GM19395 (cell line): Measurements from ENCODE around the gene PIK3R5.
A peak's percentile ranks its signal among the peaks of the same experiment; 100 is the strongest.

ENCODE experiments used
- ATAC-seq: cut with Tn5 transposase; IDR thresholded peaks from one replicate; pipeline ENCODE4 v1.9.1; 2021; ENCODE audit warnings: mild to moderate bottlenecking, moderate library complexity; ENCODE audit not compliant: unreplicated experiment

PIK3R5 gene, protein sequence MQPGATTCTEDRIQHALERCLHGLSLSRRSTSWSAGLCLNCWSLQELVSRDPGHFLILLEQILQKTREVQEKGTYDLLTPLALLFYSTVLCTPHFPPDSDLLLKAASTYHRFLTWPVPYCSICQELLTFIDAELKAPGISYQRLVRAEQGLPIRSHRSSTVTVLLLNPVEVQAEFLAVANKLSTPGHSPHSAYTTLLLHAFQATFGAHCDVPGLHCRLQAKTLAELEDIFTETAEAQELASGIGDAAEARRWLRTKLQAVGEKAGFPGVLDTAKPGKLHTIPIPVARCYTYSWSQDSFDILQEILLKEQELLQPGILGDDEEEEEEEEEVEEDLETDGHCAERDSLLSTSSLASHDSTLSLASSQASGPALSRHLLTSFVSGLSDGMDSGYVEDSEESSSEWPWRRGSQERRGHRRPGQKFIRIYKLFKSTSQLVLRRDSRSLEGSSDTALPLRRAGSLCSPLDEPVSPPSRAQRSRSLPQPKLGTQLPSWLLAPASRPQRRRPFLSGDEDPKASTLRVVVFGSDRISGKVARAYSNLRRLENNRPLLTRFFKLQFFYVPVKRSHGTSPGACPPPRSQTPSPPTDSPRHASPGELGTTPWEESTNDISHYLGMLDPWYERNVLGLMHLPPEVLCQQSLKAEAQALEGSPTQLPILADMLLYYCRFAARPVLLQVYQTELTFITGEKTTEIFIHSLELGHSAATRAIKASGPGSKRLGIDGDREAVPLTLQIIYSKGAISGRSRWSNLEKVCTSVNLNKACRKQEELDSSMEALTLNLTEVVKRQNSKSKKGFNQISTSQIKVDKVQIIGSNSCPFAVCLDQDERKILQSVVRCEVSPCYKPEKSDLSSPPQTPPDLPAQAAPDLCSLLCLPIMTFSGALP

DNA sequence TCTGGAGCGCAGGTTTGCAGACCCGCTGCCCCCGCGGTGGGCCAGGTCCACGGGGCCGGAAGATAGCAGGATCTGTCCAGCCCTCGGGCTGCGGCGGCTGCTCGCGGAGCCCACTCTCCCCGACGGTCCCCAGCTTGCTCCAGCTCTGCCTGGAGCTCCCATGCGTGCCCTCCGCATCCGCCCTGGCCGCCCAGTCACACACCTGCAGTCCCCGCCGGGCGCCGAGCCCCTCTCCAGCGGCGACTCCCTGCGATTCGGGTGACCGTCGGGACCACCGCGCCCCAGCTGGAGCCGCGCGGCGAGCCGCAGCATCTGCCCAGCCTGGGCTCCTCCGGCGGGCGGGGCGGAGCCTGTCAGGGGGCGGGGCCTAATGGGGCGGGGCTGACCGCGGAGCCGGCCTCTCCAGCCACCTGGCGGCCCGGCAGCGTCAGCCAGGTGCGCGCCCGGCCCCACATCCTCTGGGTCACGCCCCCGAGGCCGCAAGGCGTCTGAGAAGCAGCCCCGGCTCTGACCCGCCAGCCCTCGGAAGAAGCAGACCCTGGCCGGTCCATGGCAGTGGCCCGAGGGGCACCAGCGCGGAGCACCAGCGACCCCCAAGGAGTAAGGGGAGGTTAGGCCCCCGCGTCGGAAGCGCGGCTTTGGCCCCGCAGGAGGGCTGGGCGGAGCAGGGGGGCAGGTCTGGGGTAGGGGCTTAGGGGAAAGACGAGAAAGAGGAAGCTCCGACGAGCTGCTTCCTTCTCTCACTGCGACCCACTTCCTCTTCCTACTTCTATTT is at the start of gene PIK3R5:
Gene PIK3R5 (minus strand): TSS at position 314 of the 775 bp plus-strand sequence. CDS start 54,213 bp downstream, outside the sequence.
- ATAC-seq, result peak; percentile 64

DNA sequence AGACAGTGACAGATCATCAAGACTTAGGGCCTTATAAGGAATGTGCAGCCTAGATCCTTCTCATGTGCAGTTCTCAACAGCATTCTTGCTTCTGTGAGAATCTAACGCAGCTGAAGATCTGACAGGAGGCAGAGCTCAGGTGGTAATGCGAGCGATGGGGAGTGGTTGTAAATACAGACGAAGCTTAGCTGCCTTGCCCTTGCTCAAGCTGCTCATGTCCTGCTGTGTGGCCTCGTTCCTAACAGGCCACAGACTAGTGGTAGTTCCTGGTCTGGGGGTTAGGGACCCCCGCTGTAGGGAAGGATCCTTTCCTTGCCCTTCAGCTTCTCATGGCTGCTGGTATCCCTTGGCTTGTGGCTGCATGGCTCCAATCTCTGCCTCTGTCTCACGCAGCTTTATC is 45.5 kb upstream of the PIK3R5 start:
- ATAC-seq, result no peak

DNA sequence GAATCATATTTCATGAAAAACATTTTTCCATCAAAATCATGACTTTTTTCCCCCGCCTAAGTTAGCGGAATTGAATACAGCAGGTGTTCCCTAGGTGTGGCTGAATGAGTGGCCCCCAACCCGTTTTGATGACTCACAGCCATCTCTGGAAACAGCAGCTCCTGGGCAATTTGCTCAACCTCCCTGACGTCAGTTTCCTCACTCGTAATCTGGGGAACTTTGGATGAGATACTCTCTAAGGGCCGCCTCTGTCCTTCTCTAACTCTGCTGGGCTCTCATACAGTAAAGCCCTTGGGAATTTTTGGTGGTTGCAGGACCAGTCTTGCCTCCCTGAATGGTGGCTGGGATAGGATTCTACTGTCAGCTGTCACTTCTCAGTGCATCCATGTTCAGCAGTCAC is 44.2 kb upstream of the PIK3R5 start:
- no peak for ATAC-seq

DNA sequence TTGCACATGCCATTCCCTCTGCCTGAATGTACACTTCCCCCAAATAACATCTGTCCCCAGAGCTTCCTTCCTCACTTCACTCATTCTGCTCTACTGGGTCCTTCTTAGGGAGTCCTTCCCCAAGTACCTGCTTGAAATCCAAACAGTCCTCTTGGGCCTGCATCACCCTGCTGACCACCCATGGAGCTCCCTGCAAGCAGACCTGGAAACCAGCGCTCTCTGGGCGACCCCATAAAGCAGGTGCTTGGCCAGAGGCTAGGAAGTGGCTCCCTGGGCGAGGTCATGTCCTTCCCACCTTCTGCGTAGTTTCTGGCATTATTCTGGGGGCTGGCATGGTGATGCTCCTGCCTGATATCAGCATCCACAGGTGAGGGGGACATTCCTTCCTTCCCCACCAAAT is 43.6 kb upstream of the PIK3R5 start:
- ATAC-seq, result no peak

DNA sequence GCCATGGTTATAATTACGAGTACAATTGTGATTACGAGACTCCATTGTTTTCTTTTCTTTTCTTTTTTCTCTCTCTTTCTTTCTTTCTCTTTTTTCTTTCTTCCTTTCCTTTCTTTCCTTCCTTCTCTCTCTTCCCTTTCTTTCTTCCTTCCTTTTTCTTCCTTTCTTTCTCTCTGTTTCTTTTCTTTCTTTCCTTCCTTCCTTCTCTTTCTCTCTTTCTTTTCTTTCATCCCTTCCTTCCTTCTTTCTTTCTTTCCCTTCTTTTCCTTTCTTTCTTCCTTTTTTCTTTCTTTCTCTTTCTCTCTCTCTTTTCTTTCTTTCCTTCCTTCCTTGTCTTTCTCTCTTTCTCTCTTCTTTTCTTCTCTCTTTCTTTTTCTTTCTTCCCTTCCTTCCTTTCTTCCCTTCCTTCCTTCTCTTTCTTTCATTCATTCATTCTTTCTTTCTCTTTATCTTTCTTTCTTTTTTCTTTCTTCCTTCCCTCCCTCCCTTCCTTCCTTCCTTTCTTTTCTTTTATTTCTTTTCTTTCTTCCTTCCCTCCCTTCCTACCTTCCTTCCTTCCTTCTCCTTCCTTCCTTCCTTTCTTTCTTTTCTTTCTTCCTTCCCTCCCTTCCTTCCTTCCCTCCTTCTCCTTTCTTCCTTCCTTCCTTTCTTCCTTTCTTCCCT is 41.7 kb upstream of the PIK3R5 start:
- no peak for ATAC-seq

DNA sequence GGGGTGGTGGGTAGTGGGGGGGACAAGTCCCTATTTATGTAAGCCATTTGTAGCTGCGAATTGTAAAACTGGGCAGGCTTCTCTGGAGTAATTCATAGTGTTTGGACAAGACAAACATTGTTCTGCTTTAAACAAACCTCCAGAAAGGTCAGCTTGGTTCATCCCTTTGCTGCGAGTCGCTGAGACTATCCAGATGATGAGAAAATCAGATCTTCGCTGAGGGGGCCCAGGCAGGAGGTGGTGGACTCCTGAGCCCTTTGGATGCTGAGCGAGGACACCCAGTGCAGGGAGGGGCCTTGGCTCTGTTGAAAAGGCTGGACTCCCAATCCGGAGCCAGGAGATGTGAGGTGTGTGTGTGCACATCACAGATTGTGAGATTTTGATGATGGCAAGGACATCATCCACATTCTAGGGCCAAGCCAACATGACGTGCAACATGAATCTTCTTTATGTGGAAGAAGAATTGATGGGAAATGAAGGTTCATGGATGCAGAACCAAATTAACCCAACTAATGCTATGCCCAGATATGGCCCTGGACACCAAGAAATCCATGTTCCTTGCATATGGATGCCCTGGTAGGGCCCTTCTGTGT is 40.8 kb upstream of the PIK3R5 start:
- no peak for ATAC-seq

DNA sequence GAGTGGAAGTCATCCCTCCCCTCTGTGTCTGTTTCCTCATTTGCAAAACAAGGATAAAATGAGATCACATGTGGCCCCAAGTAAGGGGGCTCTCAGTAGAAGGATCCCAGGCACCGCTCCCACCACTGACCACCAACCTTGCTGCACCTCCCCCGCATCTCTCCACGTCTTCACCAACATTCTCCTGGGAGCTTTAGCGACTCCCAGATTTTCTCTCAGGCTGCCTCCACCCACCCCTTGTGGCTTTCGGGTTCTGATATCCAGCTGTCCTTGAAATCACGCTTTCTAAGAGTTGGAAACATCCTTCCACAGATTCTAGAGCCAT is 39.4 kb upstream of the PIK3R5 start:
- no peak for ATAC-seq

DNA sequence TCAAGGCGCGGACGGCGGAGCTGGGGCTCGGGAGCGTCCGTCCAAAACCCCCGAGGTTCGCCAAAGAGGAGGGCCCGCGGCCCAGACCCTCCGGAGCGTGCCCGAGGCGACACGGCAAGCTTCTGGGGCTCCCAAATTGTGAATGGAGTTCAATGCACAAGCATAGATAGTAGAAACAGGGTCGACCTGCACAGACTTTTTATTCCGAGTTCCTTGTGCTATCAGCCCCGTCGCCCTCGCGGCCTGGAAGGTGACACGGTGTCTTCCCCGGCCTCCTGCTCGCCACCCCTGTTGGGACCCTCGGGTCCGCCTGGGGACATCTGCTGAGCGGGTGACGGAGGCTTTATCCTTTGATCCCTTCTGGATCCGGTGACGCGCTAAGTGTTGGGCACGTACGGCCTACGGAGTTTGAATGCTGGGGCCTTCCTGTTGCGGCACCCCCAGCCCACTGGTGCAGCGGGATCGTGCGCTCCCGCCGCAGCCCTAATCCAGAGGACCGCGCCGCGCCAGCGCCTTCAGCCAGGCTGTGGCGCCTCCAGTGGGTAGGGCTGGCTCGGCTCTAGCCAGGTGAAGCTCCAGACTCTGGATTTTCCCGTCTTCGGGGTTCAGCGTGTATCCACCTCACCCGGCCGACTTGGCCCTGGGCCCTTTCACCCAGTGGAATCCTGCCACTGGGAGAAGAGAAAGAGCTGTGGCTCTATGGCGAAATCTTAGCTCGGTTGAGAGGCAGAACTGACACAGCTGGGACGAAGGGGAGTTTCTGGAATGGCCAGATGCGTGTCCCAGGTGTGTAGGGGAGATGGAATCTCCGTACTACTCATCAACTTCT is 38.8 kb upstream of the PIK3R5 start:
- ATAC-seq, result no peak

DNA sequence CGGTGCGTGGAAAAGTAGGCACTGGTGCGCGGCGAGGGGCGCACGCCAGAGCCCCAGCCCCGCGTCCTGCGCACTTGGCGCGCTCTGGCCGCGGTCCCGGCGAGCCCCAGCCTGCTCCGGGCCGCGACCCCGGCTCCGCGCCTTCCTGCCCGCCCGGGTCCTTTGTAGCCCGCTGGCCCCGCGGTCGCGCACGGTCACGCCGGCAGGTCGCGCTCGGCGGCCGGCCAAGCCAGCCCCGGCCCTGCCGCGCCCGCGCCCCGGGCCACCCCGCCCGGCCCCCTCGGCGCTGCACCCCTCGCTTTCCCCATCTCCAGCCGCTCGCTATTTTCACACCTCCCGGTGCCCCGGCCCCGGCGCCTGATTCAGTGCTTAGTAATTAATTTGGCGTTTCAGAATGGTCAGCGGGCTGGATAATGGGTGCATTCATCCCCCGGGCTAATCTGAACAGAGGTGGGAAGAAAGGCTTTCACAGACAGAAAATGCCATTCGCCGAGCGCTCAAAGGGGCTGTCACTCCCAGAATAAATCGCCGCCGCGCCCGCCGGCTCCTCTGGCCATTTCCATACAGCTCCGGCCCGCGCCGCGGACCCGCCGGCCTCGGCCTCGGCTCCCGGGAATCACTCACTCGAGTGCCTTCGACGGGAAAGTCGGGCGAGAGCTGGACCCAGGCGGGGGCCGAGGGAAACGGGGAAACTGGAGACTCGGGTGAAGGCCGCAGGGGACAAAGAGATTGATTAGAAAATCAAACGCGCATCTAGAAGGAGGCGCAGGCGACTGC is 38.0 kb upstream of the PIK3R5 start:
- no peak for ATAC-seq

DNA sequence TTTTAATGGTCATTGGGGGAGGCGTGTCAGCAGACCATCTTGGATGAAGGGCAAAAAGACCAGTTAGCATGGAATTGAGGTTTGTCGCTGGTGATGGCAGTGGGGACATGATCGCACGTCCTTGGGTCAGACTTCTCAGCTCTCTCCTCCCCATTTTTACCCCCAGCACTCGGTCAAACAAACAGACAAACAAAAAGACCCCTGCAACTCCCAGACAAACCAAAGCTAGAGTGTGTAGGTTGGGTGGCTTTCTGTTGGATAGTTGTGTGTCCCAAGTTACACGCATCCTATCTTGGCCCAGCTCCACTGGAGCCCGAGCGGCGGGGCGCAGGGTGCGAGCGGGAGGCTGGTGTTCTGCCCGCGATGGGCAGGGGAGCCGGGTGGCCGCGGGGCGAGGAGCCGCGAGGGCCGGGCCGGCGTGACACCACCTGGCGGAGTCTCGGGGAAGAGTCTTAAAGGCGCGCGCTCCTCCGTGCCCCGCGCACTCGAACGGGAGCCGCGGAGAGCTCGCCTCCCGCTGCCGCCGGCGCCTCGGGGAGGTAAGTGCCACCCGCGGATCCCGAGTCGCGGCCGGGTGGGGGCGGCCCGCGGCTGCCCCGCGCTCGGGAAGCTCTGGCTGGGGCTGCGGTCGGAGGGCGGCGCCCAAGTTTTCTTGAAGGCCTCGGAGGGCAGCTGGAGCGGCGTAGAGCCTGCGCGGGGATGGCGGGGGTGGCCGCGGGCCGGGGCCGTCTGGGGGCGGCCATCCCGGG is 37.3 kb upstream of the PIK3R5 start:
- ATAC-seq, result no peak

DNA sequence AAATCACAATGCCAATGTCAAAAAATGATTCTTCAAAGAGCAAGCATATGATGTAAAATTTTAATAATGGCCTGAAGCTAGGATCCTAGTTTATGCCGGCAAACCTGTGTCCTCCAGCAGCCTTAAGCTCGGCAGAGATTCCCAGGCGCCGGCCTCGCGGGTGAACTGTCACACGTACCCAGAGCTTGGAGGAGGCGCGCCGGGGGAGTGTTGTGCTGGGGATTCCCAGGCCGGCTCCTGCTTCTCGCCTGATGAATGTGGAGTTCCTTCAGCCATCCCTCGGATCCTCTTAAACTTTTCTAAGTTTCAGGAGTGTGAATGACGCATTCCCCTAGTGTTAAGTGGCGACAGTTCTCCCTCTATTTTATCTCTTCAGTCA is 36.7 kb upstream of the PIK3R5 start:
- no peak for ATAC-seq

DNA sequence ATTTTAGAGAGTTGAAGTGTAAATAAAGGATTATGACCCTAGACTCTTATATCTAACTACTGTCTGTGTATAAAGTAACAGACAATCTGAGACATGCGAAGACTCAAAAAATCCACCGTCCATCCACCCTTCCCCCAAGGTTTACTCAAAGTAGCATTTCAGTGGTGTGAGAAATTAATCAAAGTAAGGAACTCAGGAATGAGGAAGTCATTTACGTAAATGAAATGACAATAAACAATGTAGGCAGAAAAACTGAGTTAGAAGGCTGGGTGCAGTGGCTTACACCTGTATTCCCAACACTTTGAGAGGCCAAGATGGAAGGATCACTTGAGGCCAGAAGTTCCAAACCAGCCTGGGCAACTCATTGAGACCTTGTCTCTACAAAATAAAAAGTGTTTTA is 36.1 kb upstream of the PIK3R5 start:
- ATAC-seq, result no peak

DNA sequence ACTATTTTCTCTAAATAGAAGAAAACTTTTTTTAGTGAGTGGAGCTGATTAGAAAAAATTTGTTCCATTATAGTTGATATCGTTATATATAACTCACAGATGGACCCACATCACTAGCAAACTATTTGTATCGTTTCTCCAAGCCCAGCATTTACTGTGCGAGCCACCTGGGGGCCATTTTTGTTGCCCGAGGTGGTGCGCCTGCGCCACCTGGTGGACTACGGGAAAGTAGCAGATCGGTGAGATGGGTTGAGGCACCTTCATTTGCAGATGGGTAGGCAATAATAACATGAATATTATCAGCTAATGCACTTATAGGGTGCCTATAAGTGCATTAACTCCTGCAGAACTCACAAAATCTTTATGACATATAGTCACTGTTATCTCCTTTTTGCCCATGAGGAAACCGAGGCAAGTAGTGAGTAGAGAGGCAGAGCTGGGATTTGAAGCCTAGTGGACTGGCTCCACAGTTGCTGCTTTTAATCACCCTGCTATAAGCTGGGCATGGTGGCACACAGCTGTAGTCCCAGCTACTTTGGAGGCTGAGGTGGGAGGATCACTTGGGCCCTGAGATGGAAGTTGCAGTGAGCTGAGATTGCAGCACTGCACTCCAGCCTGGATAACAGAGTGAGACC is 32.6 kb upstream of the PIK3R5 start:
- ATAC-seq, result no peak

DNA sequence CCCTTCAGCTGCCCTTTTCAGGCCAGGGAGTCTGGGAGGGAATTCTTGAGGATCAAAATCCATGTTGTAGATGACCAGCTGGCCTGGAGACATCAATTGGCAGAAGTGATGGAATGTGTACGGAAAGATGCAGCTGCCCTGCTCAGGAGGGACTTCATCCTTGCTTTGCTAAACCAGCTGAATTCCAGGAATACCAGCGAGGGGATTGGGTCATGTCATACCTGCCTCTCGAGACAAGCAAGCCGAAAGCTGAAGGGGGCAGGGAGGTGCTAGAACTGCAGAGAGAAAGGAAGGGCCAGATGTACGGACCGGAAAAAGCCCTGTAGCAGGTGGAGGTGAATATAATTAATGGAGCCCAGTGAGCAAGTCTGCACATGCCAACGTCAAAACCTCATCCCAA is 30.2 kb upstream of the PIK3R5 start:
- no peak for ATAC-seq

DNA sequence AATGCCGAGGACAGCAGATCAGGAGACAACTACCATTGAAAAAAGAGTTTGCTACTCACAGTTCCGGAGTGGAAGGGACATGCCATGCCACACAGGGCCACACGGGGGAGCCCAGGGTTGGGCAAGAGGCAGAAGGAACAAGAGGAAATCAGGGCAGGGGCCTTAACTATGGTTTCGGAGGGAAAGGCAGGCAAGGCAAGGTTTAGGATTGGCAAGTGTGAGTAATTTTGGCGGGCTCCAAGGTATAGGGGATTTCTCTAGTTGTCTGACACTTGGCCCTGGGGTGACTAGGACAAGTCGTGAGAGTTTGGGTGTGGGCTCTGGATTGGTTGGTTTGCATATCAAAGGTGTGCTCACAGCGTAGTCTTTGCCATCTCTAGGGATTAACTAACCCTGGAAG is 28.8 kb upstream of the PIK3R5 start:
- no peak for ATAC-seq

DNA sequence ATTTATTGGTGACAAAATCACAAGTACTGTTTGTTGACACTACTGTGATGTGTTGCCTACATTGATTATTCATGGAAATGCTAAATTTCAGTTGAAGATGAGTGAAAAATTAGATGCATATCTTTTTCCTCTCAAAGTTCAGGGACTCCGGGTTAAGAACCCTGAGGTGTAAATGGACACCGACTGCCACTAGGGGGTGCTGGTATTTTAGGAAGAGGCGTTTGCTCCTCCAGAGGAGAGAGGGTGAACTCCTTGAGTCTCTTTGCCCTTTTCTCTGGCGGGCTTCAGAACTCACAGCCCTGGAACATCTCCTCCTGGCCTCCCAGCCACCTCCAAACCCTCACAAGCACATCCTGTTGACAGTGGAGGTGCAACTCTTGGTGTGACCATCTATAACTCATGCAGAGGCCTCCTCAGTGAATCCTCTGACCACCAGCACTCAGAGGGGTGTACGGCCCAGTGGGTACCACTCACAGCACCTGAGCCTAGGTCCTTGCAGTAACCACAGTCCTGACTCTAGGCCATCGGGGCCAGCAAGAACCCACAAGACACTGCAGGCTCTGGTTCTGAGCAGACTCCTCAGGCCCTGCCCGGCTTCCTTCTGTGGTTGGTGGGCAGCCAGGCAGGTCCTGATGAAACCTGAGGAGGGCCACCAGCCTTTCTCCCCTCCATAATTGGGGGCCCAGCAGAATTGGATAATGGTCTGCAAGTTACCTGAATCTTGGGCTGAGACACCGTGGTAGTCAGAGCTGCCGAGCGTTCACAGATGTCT is 26.2 kb upstream of the PIK3R5 start:
- ATAC-seq, result no peak
